ENCODE data around the gene VGLL4. TPM values are rescaled to one million over a fixed set of nuclear protein-coding genes. Genes with fewer than 3 reads are reported as not detected.

Gene VGLL4
- total RNA-seq, 1 donor from 2014 or later, result 111 TPM

- no peaks in the 10 kb centered on the region for H3K36me3 Mint-ChIP-seq
- H3K4me3 Mint-ChIP-seq, result no peak overlapping the region
- no peak for TF ChIP-seq CTCF (conservative IDR thresholded peaks at IDR 0.05)
- H3K9me3 Mint-ChIP-seq, result no peaks in the 10 kb centered on the region
- H3K4me1 Mint-ChIP-seq (ENCODE audit: unreplicated experiment), result peaks cover 6% of the 10 kb centered on the region
- DNase-seq (ENCODE audit: extremely low spot score, unreplicated experiment), result no peak
- H3K27ac Mint-ChIP-seq, result no peak overlapping the region
- H3K27me3 Mint-ChIP-seq, result no peaks in the 10 kb centered on the region
These were observed 7.8 kb upstream of the VGLL4 start for GRCh38 chr3:11651477-11651876.

- Mint-ChIP-seq H3K4me3 (no peak overlapping the region), H3K4me1 (ENCODE audit: unreplicated experiment) (peaks cover 6% of the 10 kb centered on the region), H3K9me3 (no peaks in the 10 kb centered on the region), H3K27ac (no peak overlapping the region), H3K27me3 (no peaks in the 10 kb centered on the region), H3K36me3 (no peaks in the 10 kb centered on the region)
- TF ChIP-seq CTCF (conservative IDR thresholded peaks at IDR 0.05), result no peak
- no peak for DNase-seq (ENCODE audit: extremely low spot score, unreplicated experiment)
These were observed 6.7 kb upstream of the VGLL4 start for GRCh38 chr3:11650391-11650790.

GRCh38 chr3:11648735-11649134 is 5.0 kb upstream of the VGLL4 start:
- Mint-ChIP-seq H3K4me1 (ENCODE audit: unreplicated experiment) (peaks cover 13% of the 10 kb centered on the region), H3K27ac (no peak overlapping the region), H3K4me3 (no peak overlapping the region), H3K27me3 (no peaks in the 10 kb centered on the region), H3K36me3 (peaks cover 3% of the 10 kb centered on the region), H3K9me3 (no peaks in the 10 kb centered on the region)
- TF ChIP-seq CTCF (conservative IDR thresholded peaks at IDR 0.05), result no peak
- no peak for DNase-seq (ENCODE audit: extremely low spot score, unreplicated experiment)

GRCh38 chr3:11643201-11643603 is 513 bp downstream of the VGLL4 start:
- Mint-ChIP-seq H3K36me3 (peaks cover 10% of the 10 kb centered on the region), H3K4me1 (ENCODE audit: unreplicated experiment) (peaks cover 43% of the 10 kb centered on the region), H3K9me3 (no peaks in the 10 kb centered on the region), H3K27me3 (no peaks in the 10 kb centered on the region), H3K4me3 (peak overlapping the region; percentile 98), H3K27ac (peak overlapping the region; percentile 92)
- DNase-seq (ENCODE audit: extremely low spot score, unreplicated experiment), result no peak
- TF ChIP-seq CTCF (conservative IDR thresholded peaks at IDR 0.05), result no peak

- Mint-ChIP-seq H3K9me3 (no peaks in the 10 kb centered on the region), H3K4me1 (ENCODE audit: unreplicated experiment) (peaks cover 49% of the 10 kb centered on the region), H3K27me3 (no peaks in the 10 kb centered on the region), H3K36me3 (peaks cover 10% of the 10 kb centered on the region), H3K4me3 (peak overlapping the region; percentile 98), H3K27ac (peak overlapping the region; percentile 92)
- no peak for TF ChIP-seq CTCF (conservative IDR thresholded peaks at IDR 0.05)
- DNase-seq (ENCODE audit: extremely low spot score, unreplicated experiment), result peak; percentile 73
These were observed 1.1 kb downstream of the VGLL4 start for GRCh38 chr3:11642431-11643191.
